SIG-M5 treated with dmso at 0.1 percent for 504 hours (cell line): Measurements from ENCODE around the gene AMDHD2.
"Not testable (repeated sequence)": the region's sequence is repeated elsewhere in the genome, so short reads cannot be mapped to it uniquely, and the experiment has no call there.

Experiments used
- DNase-seq: peaks from one replicate; lab custom pipeline; 2025; ENCODE audit not compliant: unreplicated experiment; lab: John Stamatoyannopoulos, UW

Gene AMDHD2

GRCh38 chr16:2567506-2567905 is 47.3 kb downstream of the AMDHD2 start:
- not testable (repeated sequence) for DNase-seq

GRCh38 chr16:2568573-2568972 is 48.4 kb downstream of the AMDHD2 start:
- DNase-seq: not testable (repeated sequence)

DNA sequence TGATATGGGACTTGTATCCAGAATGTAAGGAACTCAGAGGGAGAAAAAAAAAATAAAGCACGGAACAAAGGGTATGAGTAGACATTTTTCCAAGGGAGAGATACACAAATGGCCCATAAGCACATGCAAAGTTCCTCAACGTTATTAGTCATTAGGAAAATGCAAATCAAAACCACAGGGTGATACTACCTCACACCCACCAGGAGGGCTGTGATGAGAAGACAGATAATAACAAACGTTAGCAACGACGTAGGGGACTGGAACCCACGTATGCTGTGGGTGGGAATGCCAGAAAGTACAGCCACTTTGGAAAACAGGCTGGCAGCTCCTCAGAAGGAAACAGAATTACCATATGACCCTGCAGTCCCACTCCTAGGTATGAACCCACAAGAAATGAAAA is 52.5 kb downstream of the AMDHD2 start:
- not testable (repeated sequence) for DNase-seq

DNA sequence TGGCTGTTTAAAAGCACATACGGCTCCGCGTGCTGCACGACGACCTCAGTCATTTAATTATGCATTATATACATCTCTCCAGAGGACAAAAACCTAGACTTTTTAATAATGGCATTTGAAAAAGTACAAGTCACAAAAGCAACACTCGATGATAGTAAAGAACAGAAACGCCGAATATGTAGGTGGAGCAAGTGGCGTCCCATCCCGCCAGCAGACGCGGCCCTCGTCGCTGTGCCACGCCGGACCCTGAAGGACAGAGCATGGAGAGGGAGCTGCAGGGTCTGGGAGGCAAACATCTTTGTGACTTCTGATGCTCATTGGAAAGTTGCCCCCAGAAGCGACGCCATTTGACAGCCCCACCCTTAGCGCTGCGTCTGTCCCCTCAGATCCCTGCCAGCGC is 55.7 kb downstream of the AMDHD2 start:
- DNase-seq: not testable (repeated sequence)

- DNase-seq: not testable (repeated sequence)
Observed at GRCh38 chr16:2577044-2577443, 56.9 kb downstream of the AMDHD2 start.

DNA sequence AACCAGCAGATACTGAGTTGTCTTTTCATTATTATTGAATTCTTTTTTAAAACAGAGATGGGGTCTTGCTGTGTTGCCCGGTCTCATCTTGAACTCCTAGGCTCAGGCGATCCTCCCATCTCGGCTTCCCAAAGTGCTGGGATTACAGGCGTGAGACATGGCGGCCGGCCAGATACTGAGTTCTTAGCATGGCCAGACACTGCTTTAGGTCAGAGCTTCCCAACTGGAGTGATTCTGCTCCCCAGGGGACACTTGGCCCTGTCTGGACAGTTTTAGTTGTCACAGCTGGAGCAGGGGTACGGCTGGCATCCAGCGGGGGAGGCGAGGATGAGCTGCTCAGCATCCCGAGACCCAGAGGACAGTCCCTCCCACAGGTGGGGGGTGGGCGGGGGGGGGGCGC is 58.7 kb downstream of the AMDHD2 start:
- not testable (repeated sequence) for DNase-seq

DNA sequence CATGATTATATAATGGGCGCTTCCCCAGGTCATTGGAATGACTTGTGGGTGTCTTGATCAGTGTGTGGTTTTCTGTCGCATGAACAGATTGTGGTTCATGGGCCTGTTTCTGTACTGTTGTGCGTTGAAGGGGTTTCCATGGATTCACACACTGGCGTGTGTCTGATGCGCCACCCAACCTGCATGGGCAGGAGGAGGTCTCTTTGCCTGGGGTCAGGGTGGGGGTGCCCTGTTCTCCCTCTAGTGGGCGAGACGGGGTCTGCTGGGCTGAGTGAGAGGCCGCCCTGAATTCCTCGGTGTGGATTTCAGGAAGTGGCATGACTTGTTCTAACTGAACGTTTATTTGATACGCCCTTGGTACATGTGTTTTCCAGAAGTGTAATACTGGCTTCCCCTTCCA is 60.0 kb downstream of the AMDHD2 start:
- DNase-seq: not testable (repeated sequence)

- DNase-seq: not testable (repeated sequence)
Observed at GRCh38 chr16:2580818-2581217, 60.6 kb downstream of the AMDHD2 start.
